ENCODE data around the gene ACAP1.

ACAP1 gene

DNA sequence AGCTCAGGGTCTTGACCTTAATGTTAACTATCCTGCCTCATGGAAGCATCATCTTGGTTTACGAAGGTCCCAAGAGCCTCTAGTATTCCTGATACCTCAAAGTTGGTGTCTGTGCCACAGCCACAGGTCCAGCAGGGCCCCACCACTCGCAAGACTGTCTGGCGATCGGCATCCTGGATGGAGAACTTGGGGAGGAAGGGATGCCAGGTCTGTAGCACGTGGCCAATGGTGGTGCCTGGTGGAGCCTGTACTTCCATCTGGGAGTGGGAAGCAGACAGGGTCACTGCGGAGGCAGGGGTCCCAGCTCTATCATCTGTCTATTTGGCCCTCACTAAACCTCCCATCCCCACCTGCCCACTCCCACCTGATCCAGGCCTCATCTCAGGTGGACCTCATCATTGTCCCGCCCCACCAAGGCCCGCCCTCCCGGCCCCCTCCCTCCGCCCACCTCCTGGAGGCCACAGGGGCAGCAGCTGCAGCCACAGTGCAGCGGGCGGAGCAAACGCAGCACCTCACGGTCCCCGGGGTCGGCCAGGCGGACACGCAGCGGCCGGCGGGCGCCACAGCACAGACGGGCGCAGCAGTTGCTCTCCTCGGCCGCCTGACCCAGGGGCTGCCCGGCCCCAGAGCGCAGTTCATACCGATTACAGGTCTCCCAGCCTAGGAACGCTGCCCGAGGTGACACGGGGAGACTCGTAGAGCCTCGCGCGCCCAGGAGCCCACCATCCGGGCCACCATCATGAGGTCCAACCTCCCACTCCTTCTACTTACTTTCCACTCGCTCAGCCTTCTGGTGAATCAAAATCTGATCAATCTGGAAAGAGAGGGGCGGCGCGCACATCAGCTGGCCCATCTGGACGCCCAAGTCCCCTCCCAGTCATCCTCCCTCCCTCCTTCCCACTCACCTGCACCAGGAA, 56.6 kb downstream of the ACAP1 start:
- no peak for DNase-seq

DNA sequence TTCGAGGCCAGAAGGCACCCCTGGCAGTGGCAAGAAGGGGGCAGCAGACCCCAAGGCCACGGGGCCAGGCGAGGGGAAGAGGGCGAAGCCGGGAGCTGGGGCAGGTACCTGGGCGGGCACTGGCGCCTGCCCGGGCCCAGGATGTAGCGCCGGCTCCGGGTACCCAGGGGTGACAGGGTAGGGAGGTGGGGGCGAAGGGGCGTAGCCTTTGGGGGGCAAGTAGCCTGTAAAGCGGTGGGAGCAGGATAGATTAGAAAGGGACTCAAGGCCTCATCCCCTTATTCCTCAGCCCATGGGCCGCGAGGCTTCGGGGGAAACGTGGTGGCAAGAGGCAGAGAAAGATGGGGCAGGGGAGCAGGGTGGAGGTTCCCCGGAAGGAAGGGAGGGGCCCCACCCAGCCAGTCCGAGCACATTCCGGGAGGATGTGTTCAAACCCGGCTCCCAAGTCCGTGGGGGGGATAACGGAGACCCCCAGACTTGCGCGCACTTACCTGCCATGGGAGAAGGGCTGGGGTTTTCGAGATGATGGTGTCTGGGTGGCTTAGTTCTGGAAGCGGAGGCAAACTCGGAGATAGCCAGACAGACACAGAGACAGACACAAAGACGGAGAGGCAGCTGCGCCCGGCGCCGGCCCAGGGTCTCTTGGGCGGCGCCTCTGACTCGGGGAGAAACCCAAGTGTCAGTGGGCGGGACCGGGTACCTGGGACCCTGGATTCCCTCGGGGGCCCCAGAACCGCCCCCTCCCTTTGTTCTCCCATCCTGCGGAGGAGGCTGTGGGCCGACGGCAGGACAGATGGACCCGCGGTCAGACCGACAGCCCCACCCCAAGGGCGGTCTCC, 57.5 kb downstream of the ACAP1 start:
- peak; percentile 64 to 72 for DNase-seq

DNA sequence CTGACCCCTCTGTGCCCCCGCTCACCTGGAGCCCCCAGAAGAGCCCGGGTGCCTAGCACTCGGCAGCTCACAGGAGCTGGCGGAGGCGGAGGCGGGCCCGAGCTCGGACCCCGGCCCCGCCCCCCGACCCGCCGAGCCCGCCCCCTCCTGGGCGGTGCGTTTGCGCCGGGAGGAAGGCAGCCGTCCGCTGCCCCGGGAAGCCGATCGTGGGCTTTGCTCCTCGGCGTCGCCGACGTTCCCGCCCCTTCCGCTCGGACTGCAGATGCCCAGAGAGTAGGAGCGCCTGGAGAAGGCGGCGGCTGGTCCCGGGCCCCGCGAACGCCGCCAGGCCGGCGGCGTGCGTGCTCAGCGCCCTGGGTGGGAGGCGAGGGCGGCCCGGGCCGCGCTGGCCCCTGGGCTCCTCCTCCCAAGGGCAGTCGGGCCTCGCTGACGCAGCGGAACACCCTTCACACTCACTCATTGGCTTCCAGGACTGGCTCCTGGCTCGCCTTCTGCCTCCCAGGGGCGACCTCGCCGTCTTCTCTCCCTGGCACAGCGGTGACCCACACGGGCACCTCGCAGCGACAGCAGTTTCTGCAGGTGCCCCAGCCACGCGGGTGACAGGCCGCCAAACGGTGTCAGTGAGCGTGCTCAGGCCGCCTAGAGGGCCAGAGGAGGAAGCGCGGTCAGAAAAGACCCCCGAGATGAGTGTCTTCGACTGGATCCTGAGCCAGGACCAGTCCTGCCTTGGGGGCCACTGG, 58.3 kb downstream of the ACAP1 start, which contains the start of gene PLSCR3:
Gene PLSCR3, minus strand, starts transcription at position 74 of the 740 bp plus-strand sequence. CDS start 415 bp downstream, outside the sequence.
- DNase-seq = peak; percentile 79 to 80

DNA sequence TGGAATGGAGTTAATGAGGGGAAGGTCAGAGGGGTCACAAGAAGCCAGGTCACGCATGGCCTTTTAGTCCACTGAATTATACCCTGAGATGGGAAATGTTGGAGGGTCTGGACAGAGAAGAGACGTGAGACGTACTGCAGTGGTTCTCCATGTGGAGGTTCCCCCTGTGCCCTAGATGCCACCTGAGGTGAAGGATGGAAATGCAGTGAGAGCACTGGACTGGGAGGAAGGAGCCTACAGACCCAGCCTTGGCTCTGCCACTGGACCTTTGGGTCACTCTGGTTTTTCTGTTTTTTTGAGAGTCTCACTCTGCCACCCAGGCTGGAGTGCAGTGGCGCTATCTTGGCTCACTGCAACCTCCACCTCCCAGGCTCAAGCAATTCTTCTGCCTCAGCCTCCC, 59.8 kb downstream of the ACAP1 start:
- DNase-seq = no peak

DNA sequence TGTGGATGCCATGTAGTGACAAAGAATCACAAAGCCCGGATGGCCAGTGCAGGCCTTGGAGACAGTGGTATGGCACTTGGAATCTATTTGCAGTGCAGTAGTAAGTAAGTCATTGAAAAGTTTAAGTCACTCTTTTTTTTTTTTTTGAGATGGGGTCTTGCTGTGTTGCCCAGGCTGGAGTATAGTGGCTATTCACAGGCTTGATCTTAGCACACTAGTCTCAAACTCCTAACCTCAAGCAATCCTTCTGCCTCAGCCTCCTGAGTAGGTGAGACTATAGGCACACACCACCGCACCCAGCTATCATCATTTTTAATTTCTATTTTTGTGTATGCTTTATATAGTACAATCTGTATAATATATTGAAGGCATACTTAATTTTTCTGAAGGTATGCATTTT, 62.3 kb downstream of the ACAP1 start:
- no peak for DNase-seq

Measured in activated CD4-positive, alpha-beta T cell treated with anti-CD3 and anti-CD28 coated beads for 4 hours (primary cell).